ENCODE measurements around the gene RASD2.

DNA sequence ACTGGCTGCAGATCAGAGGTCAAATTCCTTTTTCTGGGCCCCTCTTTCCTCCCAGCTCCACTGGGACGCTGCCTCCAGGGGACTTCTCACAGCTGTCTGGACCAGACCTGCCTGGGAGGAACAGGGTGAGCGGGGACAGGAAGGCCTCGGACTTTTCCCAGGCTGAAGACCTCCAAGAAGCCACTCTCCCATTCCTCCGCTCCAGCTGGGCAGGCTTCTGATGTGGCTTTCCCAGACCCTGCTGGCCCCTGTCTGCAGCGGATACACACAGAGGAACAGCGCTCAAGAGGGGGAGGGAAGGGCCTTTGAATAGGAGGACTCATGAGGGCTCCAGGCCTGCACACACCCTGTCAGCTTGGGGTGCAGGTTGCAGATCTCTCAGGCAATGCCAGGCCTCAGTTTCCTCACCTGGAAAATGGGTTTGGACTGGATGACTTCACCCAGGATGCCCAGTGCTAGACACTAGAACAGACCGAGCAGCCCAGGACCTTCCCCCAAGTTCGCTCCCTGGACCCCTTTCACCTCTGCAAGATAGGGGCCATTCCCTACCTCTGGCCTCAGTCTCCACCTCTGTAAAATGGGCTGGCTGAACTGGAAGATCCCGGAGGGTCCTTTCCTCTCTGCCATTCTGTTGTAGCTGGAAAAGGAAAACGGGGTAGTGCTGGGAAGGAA is 39.9 kb downstream of the RASD2 start:
- TF ChIP-seq CTCF (conservative IDR thresholded peaks at IDR 0.05; ENCODE audit: low read depth in 2 of 2) (no peak), EZH2phosphoT487 (IDR thresholded peaks at IDR 0.05; ENCODE audit: unreplicated experiment) (no peak), POLR2AphosphoS5 (IDR thresholded peaks at IDR 0.05; ENCODE audit: low read depth) (no peak), REST (IDR thresholded peaks at IDR 0.05; ENCODE audit: unreplicated experiment) (no peak), EZH2 (IDR thresholded peaks at IDR 0.05; ENCODE audit: low read depth, unreplicated experiment) (no peak), CREB1 (CRISPR knock-in tag; IDR thresholded peaks at IDR 0.05; ENCODE audit: low read depth) (no peak), ZNF331 (CRISPR knock-in tag; IDR thresholded peaks at IDR 0.05; ENCODE audit: low read depth) (no peak)
- TF ChIP-seq, protein P1, sequence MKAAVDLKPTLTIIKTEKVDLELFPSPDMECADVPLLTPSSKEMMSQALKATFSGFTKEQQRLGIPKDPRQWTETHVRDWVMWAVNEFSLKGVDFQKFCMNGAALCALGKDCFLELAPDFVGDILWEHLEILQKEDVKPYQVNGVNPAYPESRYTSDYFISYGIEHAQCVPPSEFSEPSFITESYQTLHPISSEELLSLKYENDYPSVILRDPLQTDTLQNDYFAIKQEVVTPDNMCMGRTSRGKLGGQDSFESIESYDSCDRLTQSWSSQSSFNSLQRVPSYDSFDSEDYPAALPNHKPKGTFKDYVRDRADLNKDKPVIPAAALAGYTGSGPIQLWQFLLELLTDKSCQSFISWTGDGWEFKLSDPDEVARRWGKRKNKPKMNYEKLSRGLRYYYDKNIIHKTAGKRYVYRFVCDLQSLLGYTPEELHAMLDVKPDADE (IDR thresholded peaks at IDR 0.05): no peak

Data from GM23338 (cell line).